Neural cell (in vitro differentiated cells): ENCODE measurements around the gene SYNGR2. TPM values are rescaled to one million over a fixed set of nuclear protein-coding genes. Genes with fewer than 3 reads are reported as not detected.

Experiments
- H2AFZ ChIP-seq: fragments of 200-600, 300-800 bp; sonication (generic), shearing (Covaris generic); 2 replicates; pipeline ENCODE4 v1.6.0; 2014; ENCODE audit warnings: low read depth, mild to moderate bottlenecking, antibody characterized with exemption, low read length, moderate library complexity
- H3F3A ChIP-seq: fragments of 200-600 bp; shearing (Covaris generic); 2 replicates; pipeline ENCODE4 v1.6.1; 2016; ENCODE audit warnings: mild to moderate bottlenecking, moderate library complexity, mixed read lengths, antibody characterized with exemption, low read length; ENCODE audit not compliant: insufficient read depth, poor library complexity, severe bottlenecking
- H3K27ac ChIP-seq: fragments of 200-600, 300-800 bp; sonication (generic), shearing (Covaris generic); 2 replicates; pipeline ENCODE4 v1.5.1; 2014; ENCODE audit warnings: mild to moderate bottlenecking, low read length, moderate library complexity
- H3K27me3 ChIP-seq: fragments of 300-800, 200-600 bp; sonication (generic), shearing (Covaris generic); 2 replicates; pipeline ENCODE4 v1.6.0; 2014; ENCODE audit warnings: mild to moderate bottlenecking, low read depth, low read length, moderate library complexity; ENCODE audit not compliant: insufficient read depth
- H3K36me3 ChIP-seq: fragments of 300-800, 200-600 bp; sonication (generic), shearing (Covaris generic); 2 replicates; pipeline ENCODE4 v1.5.1; 2014; ENCODE audit warnings: mild to moderate bottlenecking, antibody characterized with exemption, low read length, moderate library complexity; ENCODE audit not compliant: insufficient read depth
- H3K4me2 ChIP-seq: fragments of 300-800, 200-600 bp; sonication (generic), shearing (Covaris generic); 2 replicates; pipeline ENCODE4 v1.6.0; 2014; ENCODE audit warnings: mild to moderate bottlenecking, low read length
- H3K4me3 ChIP-seq: fragments of 300-800, 200-600 bp; sonication (generic), shearing (Covaris generic); 2 replicates; pipeline ENCODE4 v1.5.1; 2014; ENCODE audit warnings: mild to moderate bottlenecking, low read length, moderate library complexity
- H3K79me2 ChIP-seq: fragments of 200-600 bp; shearing (Covaris generic); replicated peaks from 2 replicates; pipeline ENCODE4 v1.6.0; 2014; ENCODE audit warnings: mild to moderate bottlenecking, low read length, moderate library complexity; ENCODE audit not compliant: insufficient read depth
- H3K9ac ChIP-seq: fragments of 300-800, 200-600 bp; sonication (generic), shearing (Covaris generic); 2 replicates; pipeline ENCODE4 v1.6.1; 2016; ENCODE audit warnings: mild to moderate bottlenecking, low read length, mixed read lengths
- H3K9me2 ChIP-seq: fragments of 200-600 bp; shearing (Covaris generic); 2 replicates; pipeline ENCODE4 v1.6.1; 2016; ENCODE audit warnings: mild to moderate bottlenecking, low read length, mixed read lengths; ENCODE audit not compliant: insufficient read depth
- H3K9me3 ChIP-seq: fragments of 200-600, 300-800 bp; sonication (generic), shearing (Covaris generic); 2 replicates; pipeline ENCODE4 v1.6.1; 2016; ENCODE audit warnings: mild to moderate bottlenecking, mixed run types, low read length, moderate library complexity, mixed read lengths
- H4K20me1 ChIP-seq: fragments of 200-600 bp; shearing (Covaris generic); 2 replicates; pipeline ENCODE4 v1.6.1; 2016; ENCODE audit warnings: mild to moderate bottlenecking, mixed run types; ENCODE audit not compliant: insufficient read depth
- CTCF ChIP-seq: fragments of 450-650 bp; IDR thresholded peaks from 2 replicates; pipeline ENCODE4 v1.5.1; 2014; ENCODE audit warnings: antibody characterized with exemption, mild to moderate bottlenecking, moderate library complexity; ENCODE audit not compliant: poor library complexity, severe bottlenecking
- EP300 ChIP-seq: fragments of 450-650 bp; conservative IDR thresholded peaks from 2 replicates; pipeline ENCODE4 v1.6.1; 2014; ENCODE audit warnings: antibody characterized with exemption, mild to moderate bottlenecking, moderate library complexity; ENCODE audit not compliant: poor library complexity, severe bottlenecking
- EZH2 ChIP-seq: fragments of 200-600, 300-800 bp; shearing (Covaris generic), sonication (generic); IDR thresholded peaks from 2 replicates; pipeline ENCODE4 v1.6.1; 2014; ENCODE audit warnings: antibody characterized with exemption, low read length, borderline replicate concordance, mild to moderate bottlenecking; ENCODE audit not compliant: insufficient read depth, poor library complexity, severe bottlenecking
- MXI1 ChIP-seq: fragments of 450-650 bp; conservative IDR thresholded peaks from 2 replicates; pipeline ENCODE4 v1.6.1; 2014; ENCODE audit warnings: antibody characterized with exemption, mild to moderate bottlenecking; ENCODE audit not compliant: poor library complexity, severe bottlenecking
- POLR2AphosphoS5 ChIP-seq: IDR thresholded peaks from 2 replicates; pipeline ENCODE4 v1.6.1; 2012
- RAD21 ChIP-seq: fragments of 450-650 bp; conservative IDR thresholded peaks from 2 replicates; pipeline ENCODE4 v1.6.1; 2014; ENCODE audit warnings: antibody characterized with exemption, mild to moderate bottlenecking, moderate library complexity
- REST ChIP-seq: IDR thresholded peaks from 2 replicates; pipeline ENCODE4 v1.6.1; 2012; ENCODE audit warnings: borderline replicate concordance
- SMC3 ChIP-seq: fragments of 450-650 bp; conservative IDR thresholded peaks from 2 replicates; pipeline ENCODE4 v1.6.1; 2014; ENCODE audit warnings: antibody characterized with exemption, mild to moderate bottlenecking, moderate library complexity; ENCODE audit not compliant: poor library complexity
- TAF1 ChIP-seq: IDR thresholded peaks from 2 replicates; pipeline ENCODE4 v1.6.1; 2012; ENCODE audit warnings: low read depth
- polyA plus RNA-seq: library from polyadenylated mRNA; depleted of rRNA; stranded (reverse); fragments of >200 nt; gene quantifications from 2 replicates; pipeline ENCODE4 v1.2.3, GENCODE V29; 2014

Gene SYNGR2
- polyA plus RNA-seq, 1 donor from 2014 or later: 3.9 TPM

DNA sequence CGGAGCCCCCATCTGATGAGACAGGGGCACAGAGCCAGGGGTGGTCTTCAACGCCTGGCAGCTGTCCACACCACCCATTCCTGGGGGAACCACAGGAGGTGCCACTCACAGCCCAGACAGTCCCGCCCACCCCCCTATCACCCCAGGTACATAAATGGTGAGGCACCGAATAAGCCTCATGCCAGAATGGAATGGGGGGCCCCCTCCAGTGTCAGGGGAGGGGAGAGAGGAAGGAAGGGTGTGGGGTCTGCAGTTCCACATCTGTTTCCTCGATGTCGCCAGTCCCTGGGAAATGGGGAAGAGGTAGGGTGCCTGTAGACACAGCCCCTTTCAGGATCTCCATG is 41.5 kb upstream of the SYNGR2 start:
- H3K4me2 ChIP-seq: no peak overlapping the region
- no peak overlapping the region for H3K27ac ChIP-seq
- H3K27me3 ChIP-seq: peaks cover 43% of the 10 kb centered on the region

GRCh38 chr17:78127239-78127887 is 41.0 kb upstream of the SYNGR2 start:
- no peaks in the 10 kb centered on the region for H3K9me3 ChIP-seq
- no peak overlapping the region for H3K27ac ChIP-seq
- no peak overlapping the region for H2AFZ ChIP-seq
- no peaks in the 10 kb centered on the region for H3K79me2 ChIP-seq
- H3K4me2 ChIP-seq: no peak overlapping the region
- no peaks in the 10 kb centered on the region for H4K20me1 ChIP-seq
- H3K27me3 ChIP-seq: peaks cover 48% of the 10 kb centered on the region
- no peaks in the 10 kb centered on the region for H3F3A ChIP-seq
- no peaks in the 10 kb centered on the region for H3K36me3 ChIP-seq
- H3K9ac ChIP-seq: no peak overlapping the region
- H3K9me2 ChIP-seq: no peaks in the 10 kb centered on the region
- no peak overlapping the region for H3K4me3 ChIP-seq
- no peak for TF ChIP-seq MXI1
- no peak for TF ChIP-seq EZH2
- TF ChIP-seq RAD21: no peak
- no peak for TF ChIP-seq TAF1
- TF ChIP-seq POLR2AphosphoS5: no peak
- no peak for TF ChIP-seq CTCF

More for the DNA sequence above, 41.5 kb upstream of the SYNGR2 start:
- H3K9ac ChIP-seq: no peak overlapping the region
- no peak overlapping the region for H3K4me3 ChIP-seq
- H2AFZ ChIP-seq: no peak overlapping the region
- TF ChIP-seq SMC3: no peak
- TF ChIP-seq CTCF: no peak
- no peak for TF ChIP-seq REST
- TF ChIP-seq POLR2AphosphoS5: no peak
- no peak for TF ChIP-seq EP300
- TF ChIP-seq RAD21: no peak
- no peak for TF ChIP-seq EZH2
- TF ChIP-seq MXI1: no peak
- TF ChIP-seq TAF1: no peak
- no peaks in the 10 kb centered on the region for H4K20me1 ChIP-seq
- no peaks in the 10 kb centered on the region for H3K36me3 ChIP-seq
- no peaks in the 10 kb centered on the region for H3K9me2 ChIP-seq
- H3K9me3 ChIP-seq: no peaks in the 10 kb centered on the region
- no peaks in the 10 kb centered on the region for H3K79me2 ChIP-seq
- H3F3A ChIP-seq: no peaks in the 10 kb centered on the region
